GM12873 (cell line): ENCODE data around the gene KAZN.

Experiments used
- CTCF ChIP-seq: IDR thresholded peaks from 2 replicates; pipeline ENCODE4 v1.5.1; 2012; ENCODE audit warnings: low read depth, mild to moderate bottlenecking, moderate library complexity, low read length, control low read depth; ENCODE audit not compliant: insufficient read depth; ENCODE audit errors: missing control alignments

The KAZN gene

GRCh38 chr1:15110128-15110866, 511.8 kb downstream of the KAZN start:
- TF ChIP-seq CTCF: no peak

GRCh38 chr1:15110867-15111230, 512.4 kb downstream of the KAZN start:
- no peak for TF ChIP-seq CTCF

- TF ChIP-seq CTCF: no peak
These were observed 514.7 kb downstream of the KAZN start for GRCh38 chr1:15113146-15113545.

- no peak for TF ChIP-seq CTCF
These were observed 516.4 kb downstream of the KAZN start for GRCh38 chr1:15114884-15115283.

- no peak for TF ChIP-seq CTCF
These were observed 517.3 kb downstream of the KAZN start for GRCh38 chr1:15115542-15116330.

- TF ChIP-seq CTCF: no peak
These were observed 518.5 kb downstream of the KAZN start for GRCh38 chr1:15116966-15117365.

GRCh38 chr1:15117671-15118325, 519.3 kb downstream of the KAZN start:
- no peak for TF ChIP-seq CTCF
